AG04450 (cell line): ENCODE results near the gene MYH11. TPM values are rescaled to one million over a fixed set of nuclear protein-coding genes. Genes with fewer than 3 reads are reported as not detected.

Experiments used
- CTCF ChIA-PET: fragments of 300-600, 350-600 bp; formaldehyde crosslinking; extraction: SDS; loops from one replicate; lab custom pipeline; 2022; ENCODE audit warnings: antibody characterized with exemption, inconsistent platforms; lab: Charles Lee
- POLR2A ChIA-PET: fragments of 350-600 bp; formaldehyde crosslinking; extraction: SDS; loops from one replicate; lab custom pipeline; 2021; ENCODE audit warnings: antibody characterized with exemption, inconsistent platforms; lab: Yijun Ruan, JAX
- DNase-seq: peaks from one replicate; pipeline ENCODE4 v3.0.0-alpha.2; 2011; ENCODE audit warnings: low read depth, low spot score
- H3K27ac ChIP-seq: one replicate; pipeline ENCODE4 v1.5.1; 2012; ENCODE audit warnings: low read depth, low read length, control low read depth
- H3K27me3 ChIP-seq: one replicate; pipeline ENCODE4 v1.6.0; 2012; ENCODE audit warnings: low read length; ENCODE audit not compliant: control insufficient read depth, insufficient read depth
- H3K4me3 ChIP-seq: 2 replicates; pipeline ENCODE4 v1.5.1; 2011; ENCODE audit warnings: mild to moderate bottlenecking, low read depth, low read length, control low read depth
- H3K9me3 ChIP-seq: 2 replicates; pipeline ENCODE4 v1.5.1; 2012; ENCODE audit warnings: low read length; ENCODE audit not compliant: control insufficient read depth, insufficient read depth
- CTCF ChIP-seq: IDR thresholded peaks from 2 replicates; pipeline ENCODE4 v1.5.1; 2011; ENCODE audit warnings: low read depth, low read length, control low read depth, inconsistent platforms
- polyA plus RNA-seq: library from polyadenylated mRNA; depleted of rRNA; stranded (reverse); fragments of >200 nt; gene quantifications from 2 replicates; pipeline ENCODE4 v1.2.3, GENCODE V29; 2011

Gene MYH11
- polyA plus RNA-seq, 1 experiment = 0.20 TPM

GRCh38 chr16:15777533-15778203, 79.2 kb downstream of the MYH11 start:
- Histone ChIP-seq H3K9me3 (no peaks in the 10 kb centered on the region), H3K27me3 (peaks cover 14% of the 10 kb centered on the region), H3K27ac (no peak overlapping the region), H3K4me3 (no peak overlapping the region)
- peak; percentile 73 for TF ChIP-seq CTCF
- ChIA-PET CTCF (interaction anchor here (0.6 to 1.5 kb wide), 10 partner anchors 12 to 350 kb away, joined by 3 to 10 read pairs (median 4); no protein-coding TSS in a partner anchor), POLR2A (interaction anchor here (0.9 kb wide), 1 partner anchor 44 kb away, joined by 6 read pairs; no protein-coding TSS in a partner anchor)
- peak; percentile 43 for DNase-seq

DNA sequence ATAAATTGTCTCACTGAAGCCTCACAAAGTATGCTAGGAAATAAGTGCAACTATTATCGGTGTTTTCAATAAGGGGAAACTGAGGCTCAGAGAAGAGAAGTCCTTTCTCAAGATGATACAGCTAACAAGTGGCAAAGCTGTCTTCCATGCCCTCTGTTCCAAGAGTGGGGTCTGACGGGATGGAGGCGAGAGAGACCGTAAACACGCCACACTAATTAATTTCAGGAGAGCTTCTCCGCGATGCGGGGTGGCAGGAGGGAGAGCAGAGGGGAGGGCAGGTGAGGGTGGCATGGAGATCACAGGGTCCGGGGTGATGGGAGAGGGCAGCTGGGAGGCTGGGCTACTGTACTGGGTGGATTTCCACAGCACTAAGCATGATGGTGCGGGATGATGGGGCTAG, 80.3 kb downstream of the MYH11 start:
- DNase-seq = no peak
- Histone ChIP-seq H3K9me3 (no peaks in the 10 kb centered on the region), H3K4me3 (no peak overlapping the region), H3K27ac (no peak overlapping the region), H3K27me3 (peaks cover 15% of the 10 kb centered on the region)
- no peak for TF ChIP-seq CTCF
- POLR2A ChIA-PET = no interaction called here
- CTCF ChIA-PET = interaction anchor here (1.5 kb wide), 1 partner anchor 11 kb away, joined by 7 read pairs; no protein-coding TSS in a partner anchor

GRCh38 chr16:15775663-15776304, 81.0 kb downstream of the MYH11 start:
- DNase-seq = no peak
- ChIA-PET CTCF (no interaction called here), POLR2A (no interaction called here)

DNA sequence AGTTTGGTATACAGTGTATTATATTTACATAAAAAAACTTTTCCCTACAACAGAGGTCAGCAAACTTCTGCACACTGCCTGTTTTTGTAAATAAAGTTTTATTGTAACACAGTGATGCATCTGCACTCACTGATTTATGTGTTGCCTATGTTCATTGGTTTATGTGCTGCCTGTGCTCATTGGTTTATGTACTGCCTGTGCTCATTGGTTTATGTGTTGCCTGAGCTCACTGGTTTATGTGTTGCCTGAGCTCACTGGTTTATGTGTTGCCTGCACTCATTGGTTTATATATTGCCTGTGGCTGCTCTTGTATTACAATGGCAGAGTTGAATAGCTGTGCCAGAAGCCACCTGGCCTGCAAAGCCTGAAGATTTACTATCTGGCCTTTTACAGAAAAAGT, 81.6 kb downstream of the MYH11 start:
- TF ChIP-seq CTCF = no peak
- H3K4me3 ChIP-seq = no peak overlapping the region
- ChIA-PET POLR2A (no interaction called here), CTCF (no interaction called here)
- H3K9me3 ChIP-seq = no peaks in the 10 kb centered on the region
- no peak overlapping the region for H3K27ac ChIP-seq
- no peak for DNase-seq
- H3K27me3 ChIP-seq = peaks cover 15% of the 10 kb centered on the region

More at GRCh38 chr16:15775663-15776304, 81.0 kb downstream of the MYH11 start:
- Histone ChIP-seq H3K4me3 (no peak overlapping the region), H3K27me3 (peaks cover 15% of the 10 kb centered on the region), H3K27ac (no peak overlapping the region), H3K9me3 (no peaks in the 10 kb centered on the region)
- TF ChIP-seq CTCF = no peak

- Histone ChIP-seq H3K27ac (no peak overlapping the region), H3K4me3 (no peak overlapping the region), H3K9me3 (no peaks in the 10 kb centered on the region), H3K27me3 (peaks cover 13% of the 10 kb centered on the region)
- no peak for TF ChIP-seq CTCF
- ChIA-PET POLR2A (no interaction called here), CTCF (no interaction called here)
- DNase-seq = no peak
Measured at GRCh38 chr16:15773968-15774367, 82.9 kb downstream of the MYH11 start.
